Measurements from ENCODE around the gene CIP2A.
A peak's percentile ranks its signal among the peaks of the same experiment; 100 is the strongest.

CIP2A gene

GRCh38 chr3:108602249-108602934, 13.2 kb upstream of the CIP2A start:
- no peaks in the 10 kb centered on the region for H3K9me3 ChIP-seq (ENCODE audit: insufficient read depth, low read depth, low read length)
- no peak overlapping the region for H3K27ac ChIP-seq (ENCODE audit: low read length)
- peaks cover 8% of the 10 kb centered on the region for H3K36me3 ChIP-seq (ENCODE audit: insufficient read depth, low read depth, low read length)
- H3K4me3 ChIP-seq (ENCODE audit: low read length) = no peak overlapping the region
- H3K27me3 ChIP-seq (ENCODE audit: insufficient read depth, low read length) = no peaks in the 10 kb centered on the region
- peaks cover 8% of the 10 kb centered on the region for H3K4me1 ChIP-seq (ENCODE audit: insufficient read depth, low read length)
- 0 out of 2 replicates have a peak overlapping the region, but pooled peaks have one; percentile 18 for H3K9ac ChIP-seq (ENCODE audit: low read depth, low read length)

- no peaks in the 10 kb centered on the region for H3K27me3 ChIP-seq (ENCODE audit: insufficient read depth, low read length)
Observed at GRCh38 chr3:108599677-108600409, 10.6 kb upstream of the CIP2A start.

GRCh38 chr3:108598375-108598774, 9.1 kb upstream of the CIP2A start:
- Histone ChIP-seq H3K36me3 (ENCODE audit: insufficient read depth, low read depth, low read length) (no peaks in the 10 kb centered on the region), H3K9ac (ENCODE audit: low read depth, low read length) (no peak overlapping the region), H3K4me1 (ENCODE audit: insufficient read depth, low read length) (peaks cover 8% of the 10 kb centered on the region), H3K4me3 (ENCODE audit: low read length) (no peak overlapping the region), H3K27ac (ENCODE audit: low read length) (no peak overlapping the region), H3K9me3 (ENCODE audit: insufficient read depth, low read depth, low read length) (no peaks in the 10 kb centered on the region), H3K27me3 (ENCODE audit: insufficient read depth, low read length) (no peaks in the 10 kb centered on the region)

More at GRCh38 chr3:108599677-108600409, 10.6 kb upstream of the CIP2A start:
- Histone ChIP-seq H3K9me3 (ENCODE audit: insufficient read depth, low read depth, low read length) (no peaks in the 10 kb centered on the region), H3K36me3 (ENCODE audit: insufficient read depth, low read depth, low read length) (no peaks in the 10 kb centered on the region), H3K4me1 (ENCODE audit: insufficient read depth, low read length) (peaks cover 8% of the 10 kb centered on the region), H3K27ac (ENCODE audit: low read length) (no peak overlapping the region), H3K4me3 (ENCODE audit: low read length) (no peak overlapping the region), H3K9ac (ENCODE audit: low read depth, low read length) (no peak overlapping the region)

GRCh38 chr3:108595321-108595720, 6.1 kb upstream of the CIP2A start:
- Histone ChIP-seq H3K27ac (ENCODE audit: low read length) (no peak overlapping the region), H3K4me3 (ENCODE audit: low read length) (no peak overlapping the region), H3K27me3 (ENCODE audit: insufficient read depth, low read length) (no peaks in the 10 kb centered on the region), H3K4me1 (ENCODE audit: insufficient read depth, low read length) (peaks cover 4% of the 10 kb centered on the region; the same call in 1 of the 2 replicates), H3K9me3 (ENCODE audit: insufficient read depth, low read depth, low read length) (no peaks in the 10 kb centered on the region), H3K36me3 (ENCODE audit: insufficient read depth, low read depth, low read length) (no peaks in the 10 kb centered on the region), H3K9ac (ENCODE audit: low read depth, low read length) (no peak overlapping the region)

GRCh38 chr3:108590460-108590859, 1.2 kb upstream of the CIP2A start:
- Histone ChIP-seq H3K27ac (ENCODE audit: low read length) (peak overlapping the region; percentile 65), H3K9me3 (ENCODE audit: insufficient read depth, low read depth, low read length) (no peaks in the 10 kb centered on the region), H3K4me3 (ENCODE audit: low read length) (peak overlapping the region; percentile 89), H3K4me1 (ENCODE audit: insufficient read depth, low read length) (peaks cover 9% of the 10 kb centered on the region; the same call in 1 of the 2 replicates), H3K27me3 (ENCODE audit: insufficient read depth, low read length) (no peaks in the 10 kb centered on the region), H3K9ac (ENCODE audit: low read depth, low read length) (peak overlapping the region; percentile 92), H3K36me3 (ENCODE audit: insufficient read depth, low read depth, low read length) (peaks cover 13% of the 10 kb centered on the region; the same call in 1 of the 2 replicates)

GRCh38 chr3:108589998-108590323, 723 bp upstream of the CIP2A start:
- H3K9me3 ChIP-seq (ENCODE audit: insufficient read depth, low read depth, low read length) = no peaks in the 10 kb centered on the region
- peak overlapping the region; percentile 65 for H3K27ac ChIP-seq (ENCODE audit: low read length)
- H3K27me3 ChIP-seq (ENCODE audit: insufficient read depth, low read length) = no peaks in the 10 kb centered on the region
- H3K36me3 ChIP-seq (ENCODE audit: insufficient read depth, low read depth, low read length) = peaks cover 18% of the 10 kb centered on the region; the same call in 1 of the 2 replicates
- peak overlapping the region; percentile 89 for H3K4me3 ChIP-seq (ENCODE audit: low read length)
- H3K9ac ChIP-seq (ENCODE audit: low read depth, low read length) = peak overlapping the region; percentile 92
- peaks cover 12% of the 10 kb centered on the region; the same call in 1 of the 2 replicates for H3K4me1 ChIP-seq (ENCODE audit: insufficient read depth, low read length)

- Histone ChIP-seq H3K36me3 (ENCODE audit: insufficient read depth, low read depth, low read length) (peaks cover 31% of the 10 kb centered on the region), H3K4me1 (ENCODE audit: insufficient read depth, low read length) (peaks cover 12% of the 10 kb centered on the region; the same call in 1 of the 2 replicates), H3K9me3 (ENCODE audit: insufficient read depth, low read depth, low read length) (no peaks in the 10 kb centered on the region), H3K4me3 (ENCODE audit: low read length) (peak overlapping the region; percentile 89), H3K9ac (ENCODE audit: low read depth, low read length) (peak overlapping the region; percentile 92), H3K27ac (ENCODE audit: low read length) (peak overlapping the region; percentile 88), H3K27me3 (ENCODE audit: insufficient read depth, low read length) (no peaks in the 10 kb centered on the region)
Observed at GRCh38 chr3:108588601-108589000, 637 bp downstream of the CIP2A start.

- H3K36me3 ChIP-seq (ENCODE audit: insufficient read depth, low read depth, low read length) = peaks cover 80% of the 10 kb centered on the region
- no peak overlapping the region for H3K27ac ChIP-seq (ENCODE audit: low read length)
- H3K4me1 ChIP-seq (ENCODE audit: insufficient read depth, low read length) = peaks cover 16% of the 10 kb centered on the region; the same call in 1 of the 2 replicates
- no peak overlapping the region for H3K4me3 ChIP-seq (ENCODE audit: low read length)
- no peaks in the 10 kb centered on the region for H3K27me3 ChIP-seq (ENCODE audit: insufficient read depth, low read length)
- no peak overlapping the region for H3K9ac ChIP-seq (ENCODE audit: low read depth, low read length)
- H3K9me3 ChIP-seq (ENCODE audit: insufficient read depth, low read depth, low read length) = no peaks in the 10 kb centered on the region
Observed at GRCh38 chr3:108578064-108578463, 11.2 kb downstream of the CIP2A start.

- Histone ChIP-seq H3K36me3 (ENCODE audit: insufficient read depth, low read depth, low read length) (peaks cover 85% of the 10 kb centered on the region), H3K9me3 (ENCODE audit: insufficient read depth, low read depth, low read length) (no peaks in the 10 kb centered on the region), H3K4me3 (ENCODE audit: low read length) (no peak overlapping the region), H3K4me1 (ENCODE audit: insufficient read depth, low read length) (no peaks in the 10 kb centered on the region), H3K9ac (ENCODE audit: low read depth, low read length) (no peak overlapping the region), H3K27me3 (ENCODE audit: insufficient read depth, low read length) (no peaks in the 10 kb centered on the region), H3K27ac (ENCODE audit: low read length) (no peak overlapping the region)
Observed at GRCh38 chr3:108569336-108569735, 19.9 kb downstream of the CIP2A start.

GRCh38 chr3:108566599-108566998, 22.6 kb downstream of the CIP2A start:
- H3K36me3 ChIP-seq (ENCODE audit: insufficient read depth, low read depth, low read length) = peaks cover 87% of the 10 kb centered on the region
- no peaks in the 10 kb centered on the region for H3K9me3 ChIP-seq (ENCODE audit: insufficient read depth, low read depth, low read length)
- H3K4me3 ChIP-seq (ENCODE audit: low read length) = no peak overlapping the region
- no peaks in the 10 kb centered on the region for H3K4me1 ChIP-seq (ENCODE audit: insufficient read depth, low read length)
- no peak overlapping the region for H3K27ac ChIP-seq (ENCODE audit: low read length)
- H3K27me3 ChIP-seq (ENCODE audit: insufficient read depth, low read length) = no peaks in the 10 kb centered on the region
- H3K9ac ChIP-seq (ENCODE audit: low read depth, low read length) = no peak overlapping the region

- Histone ChIP-seq H3K4me3 (ENCODE audit: low read length) (no peak overlapping the region), H3K36me3 (ENCODE audit: insufficient read depth, low read depth, low read length) (peaks cover 91% of the 10 kb centered on the region), H3K27ac (ENCODE audit: low read length) (no peak overlapping the region), H3K4me1 (ENCODE audit: insufficient read depth, low read length) (no peaks in the 10 kb centered on the region), H3K9me3 (ENCODE audit: insufficient read depth, low read depth, low read length) (no peaks in the 10 kb centered on the region), H3K9ac (ENCODE audit: low read depth, low read length) (no peak overlapping the region), H3K27me3 (ENCODE audit: insufficient read depth, low read length) (no peaks in the 10 kb centered on the region)
Observed at GRCh38 chr3:108565506-108565905, 23.7 kb downstream of the CIP2A start.

- Histone ChIP-seq H3K4me3 (ENCODE audit: low read length) (no peak overlapping the region), H3K27me3 (ENCODE audit: insufficient read depth, low read length) (no peaks in the 10 kb centered on the region), H3K9ac (ENCODE audit: low read depth, low read length) (no peak overlapping the region), H3K36me3 (ENCODE audit: insufficient read depth, low read depth, low read length) (peaks cover 93% of the 10 kb centered on the region), H3K4me1 (ENCODE audit: insufficient read depth, low read length) (no peaks in the 10 kb centered on the region), H3K9me3 (ENCODE audit: insufficient read depth, low read depth, low read length) (no peaks in the 10 kb centered on the region), H3K27ac (ENCODE audit: low read length) (no peak overlapping the region)
Observed at GRCh38 chr3:108564564-108564963, 24.7 kb downstream of the CIP2A start.

Measured in iPS-20b (cell line).